ENCODE results near the gene ARPP21. TPM values are rescaled to one million over a fixed set of nuclear protein-coding genes. Genes with fewer than 3 reads are reported as not detected.

ARPP21 gene
- total RNA-seq, 1 experiment from 2014 or later, result not detected

- Mint-ChIP-seq H3K4me1 (peaks cover 23% of the 10 kb centered on the region), H3K27me3 (ENCODE audit: low read depth) (no peaks in the 10 kb centered on the region), H3K36me3 (no peaks in the 10 kb centered on the region), H3K9me3 (peaks cover 8% of the 10 kb centered on the region), H3K27ac (no peak overlapping the region), H3K4me3 (no peak overlapping the region)
- TF ChIP-seq, protein P1, sequence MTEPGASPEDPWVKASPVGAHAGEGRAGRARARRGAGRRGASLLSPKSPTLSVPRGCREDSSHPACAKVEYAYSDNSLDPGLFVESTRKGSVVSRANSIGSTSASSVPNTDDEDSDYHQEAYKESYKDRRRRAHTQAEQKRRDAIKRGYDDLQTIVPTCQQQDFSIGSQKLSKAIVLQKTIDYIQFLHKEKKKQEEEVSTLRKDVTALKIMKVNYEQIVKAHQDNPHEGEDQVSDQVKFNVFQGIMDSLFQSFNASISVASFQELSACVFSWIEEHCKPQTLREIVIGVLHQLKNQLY (CRISPR knock-in tag; IDR thresholded peaks at IDR 0.05), result no peak
- TF ChIP-seq, protein P2, sequence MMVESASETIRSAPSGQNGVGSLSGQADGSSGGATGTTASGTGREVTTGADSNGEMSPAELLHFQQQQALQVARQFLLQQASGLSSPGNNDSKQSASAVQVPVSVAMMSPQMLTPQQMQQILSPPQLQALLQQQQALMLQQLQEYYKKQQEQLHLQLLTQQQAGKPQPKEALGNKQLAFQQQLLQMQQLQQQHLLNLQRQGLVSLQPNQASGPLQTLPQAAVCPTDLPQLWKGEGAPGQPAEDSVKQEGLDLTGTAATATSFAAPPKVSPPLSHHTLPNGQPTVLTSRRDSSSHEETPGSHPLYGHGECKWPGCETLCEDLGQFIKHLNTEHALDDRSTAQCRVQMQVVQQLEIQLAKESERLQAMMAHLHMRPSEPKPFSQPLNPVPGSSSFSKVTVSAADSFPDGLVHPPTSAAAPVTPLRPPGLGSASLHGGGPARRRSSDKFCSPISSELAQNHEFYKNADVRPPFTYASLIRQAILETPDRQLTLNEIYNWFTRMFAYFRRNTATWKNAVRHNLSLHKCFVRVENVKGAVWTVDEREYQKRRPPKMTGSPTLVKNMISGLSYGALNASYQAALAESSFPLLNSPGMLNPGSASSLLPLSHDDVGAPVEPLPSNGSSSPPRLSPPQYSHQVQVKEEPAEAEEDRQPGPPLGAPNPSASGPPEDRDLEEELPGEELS (CRISPR knock-in tag; IDR thresholded peaks at IDR 0.05), result no peak
- TF ChIP-seq, protein P3, sequence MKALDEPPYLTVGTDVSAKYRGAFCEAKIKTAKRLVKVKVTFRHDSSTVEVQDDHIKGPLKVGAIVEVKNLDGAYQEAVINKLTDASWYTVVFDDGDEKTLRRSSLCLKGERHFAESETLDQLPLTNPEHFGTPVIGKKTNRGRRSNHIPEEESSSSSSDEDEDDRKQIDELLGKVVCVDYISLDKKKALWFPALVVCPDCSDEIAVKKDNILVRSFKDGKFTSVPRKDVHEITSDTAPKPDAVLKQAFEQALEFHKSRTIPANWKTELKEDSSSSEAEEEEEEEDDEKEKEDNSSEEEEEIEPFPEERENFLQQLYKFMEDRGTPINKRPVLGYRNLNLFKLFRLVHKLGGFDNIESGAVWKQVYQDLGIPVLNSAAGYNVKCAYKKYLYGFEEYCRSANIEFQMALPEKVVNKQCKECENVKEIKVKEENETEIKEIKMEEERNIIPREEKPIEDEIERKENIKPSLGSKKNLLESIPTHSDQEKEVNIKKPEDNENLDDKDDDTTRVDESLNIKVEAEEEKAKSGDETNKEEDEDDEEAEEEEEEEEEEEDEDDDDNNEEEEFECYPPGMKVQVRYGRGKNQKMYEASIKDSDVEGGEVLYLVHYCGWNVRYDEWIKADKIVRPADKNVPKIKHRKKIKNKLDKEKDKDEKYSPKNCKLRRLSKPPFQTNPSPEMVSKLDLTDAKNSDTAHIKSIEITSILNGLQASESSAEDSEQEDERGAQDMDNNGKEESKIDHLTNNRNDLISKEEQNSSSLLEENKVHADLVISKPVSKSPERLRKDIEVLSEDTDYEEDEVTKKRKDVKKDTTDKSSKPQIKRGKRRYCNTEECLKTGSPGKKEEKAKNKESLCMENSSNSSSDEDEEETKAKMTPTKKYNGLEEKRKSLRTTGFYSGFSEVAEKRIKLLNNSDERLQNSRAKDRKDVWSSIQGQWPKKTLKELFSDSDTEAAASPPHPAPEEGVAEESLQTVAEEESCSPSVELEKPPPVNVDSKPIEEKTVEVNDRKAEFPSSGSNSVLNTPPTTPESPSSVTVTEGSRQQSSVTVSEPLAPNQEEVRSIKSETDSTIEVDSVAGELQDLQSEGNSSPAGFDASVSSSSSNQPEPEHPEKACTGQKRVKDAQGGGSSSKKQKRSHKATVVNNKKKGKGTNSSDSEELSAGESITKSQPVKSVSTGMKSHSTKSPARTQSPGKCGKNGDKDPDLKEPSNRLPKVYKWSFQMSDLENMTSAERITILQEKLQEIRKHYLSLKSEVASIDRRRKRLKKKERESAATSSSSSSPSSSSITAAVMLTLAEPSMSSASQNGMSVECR (CRISPR knock-in tag; IDR thresholded peaks at IDR 0.05; ENCODE audit: borderline replicate concordance), result no peak
- TF ChIP-seq SOX15 (CRISPR knock-in tag; IDR thresholded peaks at IDR 0.05), result no peak
- no peak for TF ChIP-seq SMAD4 (CRISPR knock-in tag; IDR thresholded peaks at IDR 0.05)
- TF ChIP-seq NFYB (CRISPR knock-in tag; conservative IDR thresholded peaks at IDR 0.05; ENCODE audit: low read depth), result no peak
- TF ChIP-seq ERG (CRISPR knock-in tag; IDR thresholded peaks at IDR 0.05), result no peak
- no peak for TF ChIP-seq STAT6 (CRISPR knock-in tag; conservative IDR thresholded peaks at IDR 0.05; ENCODE audit: low read depth)
- TF ChIP-seq NR1H2 (CRISPR knock-in tag; IDR thresholded peaks at IDR 0.05), result no peak
- TF ChIP-seq ZSCAN18 (CRISPR knock-in tag; IDR thresholded peaks at IDR 0.05), result no peak
- no peak for TF ChIP-seq CBFB (CRISPR knock-in tag; IDR thresholded peaks at IDR 0.05; ENCODE audit: low read depth)
- no peak for TF ChIP-seq NR3C1 (CRISPR knock-in tag; conservative IDR thresholded peaks at IDR 0.05; ENCODE audit: low read depth)
- no peak for TF ChIP-seq ZMAT4 (CRISPR knock-in tag; IDR thresholded peaks at IDR 0.05)
- no peak for TF ChIP-seq NFE2L1 (CRISPR knock-in tag; IDR thresholded peaks at IDR 0.05)
- TF ChIP-seq GRHL2 (CRISPR knock-in tag; IDR thresholded peaks at IDR 0.05; ENCODE audit: insufficient replicate concordance, severe bottlenecking), result no peak
- TF ChIP-seq GABPB1 (CRISPR knock-in tag; IDR thresholded peaks at IDR 0.05), result no peak
- TF ChIP-seq AFF4 (CRISPR knock-in tag; IDR thresholded peaks at IDR 0.05; ENCODE audit: borderline replicate concordance), result no peak
- TF ChIP-seq ZBTB21 (CRISPR knock-in tag; IDR thresholded peaks at IDR 0.05; ENCODE audit: borderline replicate concordance), result no peak
- ATAC-seq (no peak), DNase-seq (ENCODE audit: low spot score) (no peak)
- ChIA-PET POLR2A (no interaction called here), CTCF (interaction anchor here (0.8 to 1.4 kb wide), 2 partner anchors 311 to 327 kb away, joined by 3 read pairs; no protein-coding TSS in a partner anchor)
Measured at GRCh38 chr3:35597490-35597889, 41.8 kb upstream of the ARPP21 start.

Data from WTC11 (cell line).